HEK293 (cell line): ENCODE data around the gene TIMM50.

Experiments
- CTCF ChIA-PET: fragments of 350-600 bp; formaldehyde crosslinking; extraction: SDS; loops from one replicate; lab custom pipeline; 2021; ENCODE audit warnings: antibody characterized with exemption; lab: Yijun Ruan, JAX
- POLR2A ChIA-PET: fragments of 300-600 bp; formaldehyde crosslinking; extraction: SDS; loops from one replicate; lab custom pipeline; 2020; ENCODE audit warnings: antibody characterized with exemption, inconsistent platforms; lab: Yijun Ruan, JAX
- H3K27ac ChIP-seq: fragments of 200-500 bp; sonication (Bioruptor generic); 2 replicates; pipeline ENCODE4 v1.5.1; 2014; ENCODE audit warnings: low read depth, low read length, control low read depth, inconsistent platforms; ENCODE audit errors: extremely low read depth
- H3K36me3 ChIP-seq, 2 experiments: fragments of 200-500 bp in 1 of 2; sonication (Bioruptor generic) in 1 of 2; 1 replicate in 1 of 2; 2 replicates in 1 of 2; pipeline ENCODE4 v1.5.1; 2014 to 2017; ENCODE audit warnings: inconsistent platforms in 2 of 2, low read length in 2 of 2; ENCODE audit not compliant: control insufficient read depth in 2 of 2, insufficient read depth in 1 of 2
- H3K4me1 ChIP-seq: fragments of 200-500 bp; sonication (Bioruptor generic); 2 replicates; pipeline ENCODE4 v1.5.1; 2014; ENCODE audit warnings: mild to moderate bottlenecking, low read length, inconsistent platforms; ENCODE audit not compliant: control insufficient read depth, insufficient read depth
- H3K4me3 ChIP-seq: 2 replicates; pipeline ENCODE4 v1.5.1; 2011; ENCODE audit warnings: low read depth, mild to moderate bottlenecking, control low read depth, low read length, moderate library complexity
- H3K9me3 ChIP-seq: fragments of 200-500 bp; sonication (Bioruptor generic); 2 replicates; pipeline ENCODE4 v1.5.1; 2014; ENCODE audit warnings: low read depth, low read length, inconsistent platforms; ENCODE audit not compliant: control insufficient read depth, insufficient read depth
- BCL11A ChIP-seq: fragments of 450-650 bp; formaldehyde crosslinking; IDR thresholded peaks from 2 replicates; pipeline ENCODE4 v1.5.1; 2016; ENCODE audit warnings: low read depth, missing biosample characterization, missing genetic modification characterization
- GLI4 ChIP-seq: fragments of 450-650 bp; formaldehyde crosslinking; IDR thresholded peaks from 2 replicates; pipeline ENCODE4 v1.5.1; 2016; ENCODE audit warnings: missing biosample characterization, missing genetic modification characterization
- HIC1 ChIP-seq: fragments of 450-650 bp; formaldehyde crosslinking; IDR thresholded peaks from 2 replicates; pipeline ENCODE4 v1.5.1; 2016; ENCODE audit warnings: missing biosample characterization, missing genetic modification characterization
- KLF10 ChIP-seq: fragments of 450-650 bp; IDR thresholded peaks from 2 replicates; pipeline ENCODE4 v1.5.1; 2018; ENCODE audit warnings: missing biosample characterization, mild to moderate bottlenecking, missing genetic modification characterization
- KLF16 ChIP-seq: fragments of 450-650 bp; formaldehyde crosslinking; IDR thresholded peaks from 2 replicates; pipeline ENCODE4 v1.5.1; 2017; ENCODE audit warnings: missing biosample characterization, missing genetic modification characterization
- KLF17 ChIP-seq: fragments of 450-650 bp; formaldehyde crosslinking; IDR thresholded peaks from 2 replicates; pipeline ENCODE4 v1.5.1; 2016; ENCODE audit warnings: missing biosample characterization, missing genetic modification characterization
- PRDM6 ChIP-seq: fragments of 450-650 bp; formaldehyde crosslinking; IDR thresholded peaks from 2 replicates; pipeline ENCODE4 v1.5.1; 2017; ENCODE audit warnings: missing biosample characterization, missing genetic modification characterization
- SP7 ChIP-seq: fragments of 450-650 bp; formaldehyde crosslinking; IDR thresholded peaks from 2 replicates; pipeline ENCODE4 v1.5.1; 2016; ENCODE audit warnings: missing biosample characterization, missing genetic modification characterization
- ZBTB48 ChIP-seq: fragments of 450-650 bp; formaldehyde crosslinking; IDR thresholded peaks from 2 replicates; pipeline ENCODE4 v1.5.1; 2016; ENCODE audit warnings: missing biosample characterization, missing genetic modification characterization
- ZFP3 ChIP-seq: fragments of 450-650 bp; formaldehyde crosslinking; IDR thresholded peaks from 2 replicates; pipeline ENCODE4 v1.5.1; 2016; ENCODE audit warnings: low read depth, missing biosample characterization, missing genetic modification characterization
- ZNF114 ChIP-seq: fragments of 450-650 bp; formaldehyde crosslinking; IDR thresholded peaks from 2 replicates; pipeline ENCODE4 v1.5.0; 2017; ENCODE audit warnings: missing biosample characterization, missing genetic modification characterization
- ZNF280D ChIP-seq: fragments of 450-650 bp; formaldehyde crosslinking; IDR thresholded peaks from 2 replicates; pipeline ENCODE4 v1.5.1; 2016; ENCODE audit warnings: missing biosample characterization, missing genetic modification characterization
- ZNF302 ChIP-seq: fragments of 450-650 bp; formaldehyde crosslinking; IDR thresholded peaks from 2 replicates; pipeline ENCODE4 v1.5.1; 2016; ENCODE audit warnings: missing biosample characterization, missing genetic modification characterization, low read depth
- ZNF335 ChIP-seq: fragments of 450-650 bp; formaldehyde crosslinking; conservative IDR thresholded peaks from 2 replicates; pipeline ENCODE4 v1.5.1; 2016; ENCODE audit warnings: missing biosample characterization, missing genetic modification characterization
- ZNF521 ChIP-seq: fragments of 450-650 bp; formaldehyde crosslinking; IDR thresholded peaks from 2 replicates; pipeline ENCODE4 v1.5.1; 2017; ENCODE audit warnings: missing biosample characterization, mild to moderate bottlenecking, missing genetic modification characterization
- ZNF530 ChIP-seq: fragments of 450-650 bp; formaldehyde crosslinking; IDR thresholded peaks from 2 replicates; pipeline ENCODE4 v1.5.1; 2016; ENCODE audit warnings: low read depth, missing biosample characterization, missing genetic modification characterization
- ZNF548 ChIP-seq: fragments of 450-650 bp; formaldehyde crosslinking; IDR thresholded peaks from 2 replicates; pipeline ENCODE4 v1.5.1; 2016; ENCODE audit warnings: missing biosample characterization, missing genetic modification characterization
- ZNF560 ChIP-seq: fragments of 450-650 bp; formaldehyde crosslinking; IDR thresholded peaks from 2 replicates; pipeline ENCODE4 v1.5.1; 2017; ENCODE audit warnings: missing biosample characterization, missing genetic modification characterization, borderline replicate concordance
- ZNF623 ChIP-seq: fragments of 450-650 bp; formaldehyde crosslinking; IDR thresholded peaks from 2 replicates; pipeline ENCODE4 v1.5.1; 2016; ENCODE audit warnings: missing biosample characterization, missing genetic modification characterization
- ZNF629 ChIP-seq: fragments of 450-650 bp; formaldehyde crosslinking; IDR thresholded peaks from 2 replicates; pipeline ENCODE4 v1.5.1; 2017; ENCODE audit warnings: missing biosample characterization, missing genetic modification characterization
- ZNF692 ChIP-seq: fragments of 450-650 bp; formaldehyde crosslinking; IDR thresholded peaks from 2 replicates; pipeline ENCODE4 v1.5.1; 2016; ENCODE audit warnings: missing biosample characterization, missing genetic modification characterization
- ZNF776 ChIP-seq: fragments of 450-650 bp; formaldehyde crosslinking; IDR thresholded peaks from 2 replicates; pipeline ENCODE4 v1.5.0; 2017; ENCODE audit warnings: missing biosample characterization, missing genetic modification characterization, borderline replicate concordance
- ZSCAN23 ChIP-seq: fragments of 450-650 bp; formaldehyde crosslinking; IDR thresholded peaks from 2 replicates; pipeline ENCODE4 v1.5.1; 2016; ENCODE audit warnings: missing biosample characterization, missing genetic modification characterization

Gene TIMM50

GRCh38 chr19:39436350-39436716 is 44.3 kb upstream of the TIMM50 start (continued):
- 0 out of 2 replicates have a peak, but pooled peaks have one; percentile 44 for TF ChIP-seq ZNF280D (tag by site-specific recombination)
- TF ChIP-seq GLI4 (tag by site-specific recombination), result no peak
- no peak for TF ChIP-seq BCL11A (tag by site-specific recombination)
- no peak for TF ChIP-seq ZNF521 (tag by site-specific recombination)
- 0 out of 2 replicates have a peak, but pooled peaks have one; percentile 6 for TF ChIP-seq ZNF623
- TF ChIP-seq HIC1, result no peak

GRCh38 chr19:39438270-39438934 is 42.2 kb upstream of the TIMM50 start:
- ChIA-PET POLR2A (interaction anchor here (0.6 to 2.4 kb wide), 3 partner anchors 10 to 80 kb away, joined by 3 to 13 read pairs (median 5); partner anchors contain the start of gene TIMM50), CTCF (interaction anchor here (0.6 to 5.8 kb wide), 13 partner anchors 24 to 505 kb away, joined by 3 to 111 read pairs (median 4); partner anchors contain the start of genes EID2 and EID2B)
- Histone ChIP-seq H3K9me3 (no peaks in the 10 kb centered on the region; the same call in 1 of the 2 replicates), H3K4me3 (no peak overlapping the region), H3K27ac (peak overlapping the region; percentile 19; the same call in 1 of the 2 replicates), H3K36me3 (peaks cover 17 to 20% of the 10 kb centered on the region in 2 experiments), H3K4me1 (peaks cover 20% of the 10 kb centered on the region)
- TF ChIP-seq ZSCAN23 (tag by site-specific recombination), result peak; percentile 38; the same call in 1 of the 2 replicates
- TF ChIP-seq ZBTB48, result no peak
- TF ChIP-seq ZNF530 (tag by site-specific recombination), result no peak
- TF ChIP-seq ZNF302 (tag by site-specific recombination), result no peak
- TF ChIP-seq ZNF560, result no peak
- no peak for TF ChIP-seq KLF10 (tag by site-specific recombination)
- no peak for TF ChIP-seq SP7 (tag by site-specific recombination)
- TF ChIP-seq KLF17 (tag by site-specific recombination), result no peak
- TF ChIP-seq ZNF623, result 0 out of 2 replicates have a peak, but pooled peaks have one; percentile 6
- no peak for TF ChIP-seq KLF16 (tag by site-specific recombination)
- TF ChIP-seq ZNF692, result peak; percentile 33; the same call in 1 of the 2 replicates
- TF ChIP-seq ZFP3 (tag by site-specific recombination), result no peak
- no peak for TF ChIP-seq ZNF548 (tag by site-specific recombination)
- TF ChIP-seq PRDM6 (tag by site-specific recombination), result no peak
- TF ChIP-seq ZNF629 (tag by site-specific recombination), result peak; percentile 57; the same call in 1 of the 2 replicates
- TF ChIP-seq ZNF776 (tag by site-specific recombination), result no peak
- TF ChIP-seq ZNF335, result peak; percentile 82
- no peak for TF ChIP-seq ZNF114 (tag by site-specific recombination)
